C4-2B (cell line): Measurements from ENCODE around the gene HRH2.

Experiments
- H3K27ac ChIP-seq: fragments of 450-650 bp; 2 replicates; pipeline ENCODE4 v1.5.1; 2017
- CTCF ChIP-seq: fragments of 450-650 bp; conservative IDR thresholded peaks from 2 replicates; pipeline ENCODE4 v1.5.1; 2017; ENCODE audit warnings: mild to moderate bottlenecking
- ZFX ChIP-seq: fragments of 450-650 bp; IDR thresholded peaks from 2 replicates; pipeline ENCODE4 v1.6.1; 2017

Gene HRH2

GRCh38 chr5:175731756-175732465 lies 74.0 kb downstream of the HRH2 start:
- H3K27ac ChIP-seq: no peak overlapping the region
- TF ChIP-seq ZFX (no peak), CTCF (no peak)

- no peak overlapping the region for H3K27ac ChIP-seq
- no peak for TF ChIP-seq CTCF
- no peak for TF ChIP-seq ZFX
These were observed 75.1 kb downstream of the HRH2 start for GRCh38 chr5:175733017-175733416.

GRCh38 chr5:175734016-175734415 lies 76.1 kb downstream of the HRH2 start:
- no peak for TF ChIP-seq CTCF
- no peak for TF ChIP-seq ZFX
- no peak overlapping the region for H3K27ac ChIP-seq

GRCh38 chr5:175734501-175734900 lies 76.6 kb downstream of the HRH2 start:
- TF ChIP-seq ZFX (no peak), CTCF (no peak)
- no peak overlapping the region for H3K27ac ChIP-seq

GRCh38 chr5:175735701-175736100 lies 77.8 kb downstream of the HRH2 start:
- H3K27ac ChIP-seq: no peak overlapping the region
- TF ChIP-seq ZFX (no peak), CTCF (no peak)

GRCh38 chr5:175736652-175737051 lies 78.8 kb downstream of the HRH2 start:
- H3K27ac ChIP-seq: no peak overlapping the region
- no peak for TF ChIP-seq ZFX
- no peak for TF ChIP-seq CTCF

- H3K27ac ChIP-seq: no peak overlapping the region
- TF ChIP-seq ZFX (no peak), CTCF (no peak)
These were observed 79.6 kb downstream of the HRH2 start for GRCh38 chr5:175737481-175737880.
